ENCODE data around the gene TJAP1. TPM values are rescaled to one million over a fixed set of nuclear protein-coding genes. Genes with fewer than 3 reads are reported as not detected.
A peak's percentile ranks its signal among the peaks of the same experiment; 100 is the strongest.

Gene TJAP1

GRCh38 chr6:43547222-43547621 is 69.9 kb downstream of the TJAP1 start:
- no peak overlapping the region for H3K14ac ChIP-seq (ENCODE audit: low read length in 2 of 2)
- WGBS = 100% methylated on average over 2 of the region's 3 CpGs
- H3K4ac ChIP-seq (ENCODE audit: low read depth in 1 of 2, low read length in 2 of 2) = no peak overlapping the region
- no peak overlapping the region for H2BK12ac ChIP-seq (ENCODE audit: low read length in 2 of 2)
- H3K36me3 ChIP-seq (ENCODE audit: control insufficient read depth in 1 of 2, insufficient read depth in 2 of 2, low read depth in 1 of 2, low read length in 2 of 2) = peaks cover 37 to 94% of the 10 kb centered on the region in 2 experiments
- H2BK120ac ChIP-seq (ENCODE audit: low read depth, low read length) = no peak overlapping the region
- H2BK5ac ChIP-seq (ENCODE audit: low read depth, low read length, poor library complexity, severe bottlenecking) = no peak overlapping the region
- H3K27me3 ChIP-seq (ENCODE audit: control insufficient read depth in 1 of 2, insufficient read depth in 1 of 2, low read length in 2 of 2) = no peaks in the 10 kb centered on the region
- no peak overlapping the region for H3K23ac ChIP-seq (ENCODE audit: low read length in 2 of 2)
- H2AFZ ChIP-seq (ENCODE audit: low read depth, low read length) = no peak overlapping the region
- DNase-seq = no peak
- no peak overlapping the region for H4K8ac ChIP-seq (ENCODE audit: low read length)
- H4K91ac ChIP-seq (ENCODE audit: low read length) = peak overlapping the region; percentile 39
- no peaks in the 10 kb centered on the region for H3K9me3 ChIP-seq (ENCODE audit: control insufficient read depth, low read length)
- no peak overlapping the region for H3K4me2 ChIP-seq (ENCODE audit: low read length, poor library complexity, severe bottlenecking)
- no peak overlapping the region for H2BK15ac ChIP-seq (ENCODE audit: low read depth, poor library complexity, severe bottlenecking)
- no peak overlapping the region for H3K9ac ChIP-seq (ENCODE audit: low read length)
- no peaks in the 10 kb centered on the region for H3K4me1 ChIP-seq (ENCODE audit: control insufficient read depth, insufficient read depth, low read depth, low read length)
- no peak overlapping the region for H2AK5ac ChIP-seq (ENCODE audit: low read length, severe bottlenecking)
- H3K79me1 ChIP-seq (replicated peaks; ENCODE audit: low read length, poor library complexity, severe bottlenecking) = no peaks in the 10 kb centered on the region
- no peak overlapping the region for H3K4me3 ChIP-seq (ENCODE audit: insufficient read depth in 1 of 2, low read depth in 1 of 2, low read length in 2 of 2)
- no peak overlapping the region for H3K27ac ChIP-seq (ENCODE audit: low read length, poor library complexity, severe bottlenecking)
- H3K18ac ChIP-seq (ENCODE audit: low read depth in 1 of 2, low read length in 2 of 2) = no peak overlapping the region

Small RNA genes lying within 50 kb of the gene (small RNA-seq; reads per million reads assigned to genes)
- gene MIR6780B (ENCODE audit: low read depth) (not detected), gene RF00426 (ENCODE audit: low read depth) (not detected), gene RNU6-1113P (ENCODE audit: low read depth) (not detected)

All from mesenchymal stem cell (in vitro differentiated cells and primary cell).